Measurements from ENCODE around the gene DPH2. TPM values are rescaled to one million over a fixed set of nuclear protein-coding genes. Genes with fewer than 3 reads are reported as not detected.

The DPH2 gene
- total RNA-seq, 6 experiments from 2014 or later = 8.9 to 27.5 (median 12.0) TPM

GRCh38 chr1:43994794-43995790 is 25.3 kb downstream of the DPH2 start:
- no peak for ATAC-seq
- WGBS (ENCODE audit: insufficient coverage, low coverage, low lambda C conversion rate, missing lambda C conversion rate) = 86% methylated on average over 3 of the region's 15 CpGs
- DNase-seq = no peak
- Histone ChIP-seq H3K27me3 (no peaks in the 10 kb centered on the region), H3K9me3 (no peaks in the 10 kb centered on the region), H3K4me3 (no peak overlapping the region), H3K36me3 (no peaks in the 10 kb centered on the region), H3K4me1 (peaks cover 0 to 7% (median 1%) of the 10 kb centered on the region in 4 donors), H3K27ac (no peak overlapping the region)
- TF ChIP-seq CTCF (IDR thresholded peaks at IDR 0.05) (peak in 2 of 4 donors; percentile 9 to 13), POLR2A (IDR thresholded peaks at IDR 0.05) (no peak)
- intact Hi-C loops (cut with DNase I) = no loop called here

- ATAC-seq (no peak), DNase-seq (no peak)
- Histone ChIP-seq H3K4me3 (no peak overlapping the region), H3K4me1 (peaks cover 0 to 1% (median under 1%) of the 10 kb centered on the region in 4 donors), H3K27ac (no peak overlapping the region), H3K9me3 (no peaks in the 10 kb centered on the region), H3K27me3 (no peaks in the 10 kb centered on the region), H3K36me3 (no peaks in the 10 kb centered on the region)
- TF ChIP-seq POLR2A (IDR thresholded peaks at IDR 0.05) = no peak
- no peak for TF ChIP-seq CTCF (IDR thresholded peaks at IDR 0.05)
- WGBS (ENCODE audit: insufficient coverage, low coverage, low lambda C conversion rate, missing lambda C conversion rate) = 75% methylated on average over 4 of the region's 21 CpGs
- intact Hi-C loops (cut with DNase I) = no loop called here
These were observed 26.3 kb downstream of the DPH2 start for GRCh38 chr1:43995984-43996732.

GRCh38 chr1:43996733-43997115 is 26.9 kb downstream of the DPH2 start:
- DNase-seq = no peak
- WGBS (ENCODE audit: insufficient coverage, low coverage, low lambda C conversion rate, missing lambda C conversion rate) = 83% methylated on average over 2 of the region's 6 CpGs
- Histone ChIP-seq H3K9me3 (no peaks in the 10 kb centered on the region), H3K4me1 (no peaks in the 10 kb centered on the region), H3K27ac (no peak overlapping the region), H3K36me3 (no peaks in the 10 kb centered on the region), H3K27me3 (no peaks in the 10 kb centered on the region), H3K4me3 (no peak overlapping the region)
- ATAC-seq = no peak
- intact Hi-C loops (cut with DNase I) = no loop called here
- no peak for TF ChIP-seq CTCF (IDR thresholded peaks at IDR 0.05)
- TF ChIP-seq POLR2A (IDR thresholded peaks at IDR 0.05) = no peak

- H3K4me1 ChIP-seq = no peaks in the 10 kb centered on the region
- no peak overlapping the region for H3K27ac ChIP-seq
- intact Hi-C loops (cut with DNase I) = no loop called here
- 75% methylated on average over 4 of the region's 22 CpGs for WGBS (ENCODE audit: insufficient coverage, low coverage, low lambda C conversion rate, missing lambda C conversion rate)
- H3K9me3 ChIP-seq = no peaks in the 10 kb centered on the region
- ATAC-seq (peak in 1 of 4 donors; percentile 15), DNase-seq (no peak)
- H3K4me3 ChIP-seq = no peak overlapping the region
- no peaks in the 10 kb centered on the region for H3K36me3 ChIP-seq
- TF ChIP-seq CTCF (IDR thresholded peaks at IDR 0.05) (no peak), POLR2A (IDR thresholded peaks at IDR 0.05) (no peak)
- no peaks in the 10 kb centered on the region for H3K27me3 ChIP-seq
These were observed 27.6 kb downstream of the DPH2 start for GRCh38 chr1:43997295-43997999.

Measured in right lobe of liver (tissue), 6 donors.